ENCODE results near the gene MECP2. TPM values are rescaled to one million over a fixed set of nuclear protein-coding genes. Genes with fewer than 3 reads are reported as not detected.

MECP2 gene
- total RNA-seq, 1 donor from 2014 or later = 43.7 TPM

GRCh38 chrX:154029439-154029838, 68.1 kb downstream of the MECP2 start:
- H3K9me3 Mint-ChIP-seq (ENCODE audit: unreplicated experiment) = no peaks in the 10 kb centered on the region

GRCh38 chrX:154028502-154029184, 68.9 kb downstream of the MECP2 start:
- no peak for DNase-seq (ENCODE audit: extremely low spot score, unreplicated experiment)
- peaks cover 12% of the 10 kb centered on the region for H3K36me3 Mint-ChIP-seq (ENCODE audit: unreplicated experiment)
- TF ChIP-seq CTCF (IDR thresholded peaks at IDR 0.05) = no peak
- H3K4me1 Mint-ChIP-seq (ENCODE audit: unreplicated experiment) = peaks cover 3% of the 10 kb centered on the region
- H3K9me3 Mint-ChIP-seq (ENCODE audit: unreplicated experiment) = no peaks in the 10 kb centered on the region
- no peaks in the 10 kb centered on the region for H3K27me3 Mint-ChIP-seq (ENCODE audit: unreplicated experiment)
- H3K27ac Mint-ChIP-seq (ENCODE audit: unreplicated experiment) = peak overlapping the region; percentile 78
- H3K4me3 Mint-ChIP-seq (ENCODE audit: unreplicated experiment) = no peak overlapping the region

More at GRCh38 chrX:154029439-154029838, 68.1 kb downstream of the MECP2 start:
- H3K27ac Mint-ChIP-seq (ENCODE audit: unreplicated experiment) = peak overlapping the region; percentile 34
- H3K4me3 Mint-ChIP-seq (ENCODE audit: unreplicated experiment) = no peak overlapping the region
- peaks cover 3% of the 10 kb centered on the region for H3K4me1 Mint-ChIP-seq (ENCODE audit: unreplicated experiment)
- H3K36me3 Mint-ChIP-seq (ENCODE audit: unreplicated experiment) = peaks cover 12% of the 10 kb centered on the region
- TF ChIP-seq CTCF (IDR thresholded peaks at IDR 0.05) = no peak
- DNase-seq (ENCODE audit: extremely low spot score, unreplicated experiment) = no peak
- H3K27me3 Mint-ChIP-seq (ENCODE audit: unreplicated experiment) = no peaks in the 10 kb centered on the region

GRCh38 chrX:154027986-154028385, 69.5 kb downstream of the MECP2 start:
- peaks cover 12% of the 10 kb centered on the region for H3K36me3 Mint-ChIP-seq (ENCODE audit: unreplicated experiment)
- H3K9me3 Mint-ChIP-seq (ENCODE audit: unreplicated experiment) = no peaks in the 10 kb centered on the region
- H3K4me1 Mint-ChIP-seq (ENCODE audit: unreplicated experiment) = peaks cover 3% of the 10 kb centered on the region
- H3K27ac Mint-ChIP-seq (ENCODE audit: unreplicated experiment) = no peak overlapping the region
- H3K27me3 Mint-ChIP-seq (ENCODE audit: unreplicated experiment) = no peaks in the 10 kb centered on the region
- H3K4me3 Mint-ChIP-seq (ENCODE audit: unreplicated experiment) = no peak overlapping the region
- DNase-seq (ENCODE audit: extremely low spot score, unreplicated experiment) = no peak
- TF ChIP-seq CTCF (IDR thresholded peaks at IDR 0.05) = no peak

GRCh38 chrX:154027022-154027402, 70.5 kb downstream of the MECP2 start:
- H3K4me1 Mint-ChIP-seq (ENCODE audit: unreplicated experiment) = peaks cover 3% of the 10 kb centered on the region
- no peaks in the 10 kb centered on the region for H3K9me3 Mint-ChIP-seq (ENCODE audit: unreplicated experiment)
- H3K4me3 Mint-ChIP-seq (ENCODE audit: unreplicated experiment) = no peak overlapping the region
- no peak overlapping the region for H3K27ac Mint-ChIP-seq (ENCODE audit: unreplicated experiment)
- H3K27me3 Mint-ChIP-seq (ENCODE audit: unreplicated experiment) = no peaks in the 10 kb centered on the region
- TF ChIP-seq CTCF (IDR thresholded peaks at IDR 0.05) = no peak
- peaks cover 8% of the 10 kb centered on the region for H3K36me3 Mint-ChIP-seq (ENCODE audit: unreplicated experiment)
- no peak for DNase-seq (ENCODE audit: extremely low spot score, unreplicated experiment)

GRCh38 chrX:154026136-154027021, 71.1 kb downstream of the MECP2 start:
- TF ChIP-seq CTCF (IDR thresholded peaks at IDR 0.05) = no peak
- peaks cover 3% of the 10 kb centered on the region for H3K4me1 Mint-ChIP-seq (ENCODE audit: unreplicated experiment)
- H3K27me3 Mint-ChIP-seq (ENCODE audit: unreplicated experiment) = no peaks in the 10 kb centered on the region
- H3K36me3 Mint-ChIP-seq (ENCODE audit: unreplicated experiment) = peaks cover 6% of the 10 kb centered on the region
- DNase-seq (ENCODE audit: extremely low spot score, unreplicated experiment) = no peak
- no peak overlapping the region for H3K4me3 Mint-ChIP-seq (ENCODE audit: unreplicated experiment)
- H3K9me3 Mint-ChIP-seq (ENCODE audit: unreplicated experiment) = no peaks in the 10 kb centered on the region
- H3K27ac Mint-ChIP-seq (ENCODE audit: unreplicated experiment) = peak overlapping the region; percentile 67
